ENCODE results near the gene NOX4.

The NOX4 gene

GRCh38 chr11:89447845-89448244 is 43.3 kb downstream of the NOX4 start:
- H3K4me3 ChIP-seq (replicated peaks; ENCODE audit: low read depth, low read length), result no peak overlapping the region
- no peak for DNase-seq (ENCODE audit: extremely low read depth, low read depth)
- no peak for TF ChIP-seq CTCF (IDR thresholded peaks at IDR 0.05; ENCODE audit: low read depth, low read length, missing control alignments)

- no peak for TF ChIP-seq CTCF (IDR thresholded peaks at IDR 0.05; ENCODE audit: low read depth, low read length, missing control alignments)
- no peak for DNase-seq (ENCODE audit: extremely low read depth, low read depth)
- no peak overlapping the region for H3K4me3 ChIP-seq (replicated peaks; ENCODE audit: low read depth, low read length)
These were observed 47.5 kb downstream of the NOX4 start for GRCh38 chr11:89443361-89444322.

GRCh38 chr11:89442801-89443200 is 48.4 kb downstream of the NOX4 start:
- TF ChIP-seq CTCF (IDR thresholded peaks at IDR 0.05; ENCODE audit: low read depth, low read length, missing control alignments), result no peak
- no peak for DNase-seq (ENCODE audit: extremely low read depth, low read depth)
- no peak overlapping the region for H3K4me3 ChIP-seq (replicated peaks; ENCODE audit: low read depth, low read length)

GRCh38 chr11:89441606-89442005 is 49.6 kb downstream of the NOX4 start:
- no peak for DNase-seq (ENCODE audit: extremely low read depth, low read depth)
- no peak overlapping the region for H3K4me3 ChIP-seq (replicated peaks; ENCODE audit: low read depth, low read length)
- TF ChIP-seq CTCF (IDR thresholded peaks at IDR 0.05; ENCODE audit: low read depth, low read length, missing control alignments), result no peak

GRCh38 chr11:89437317-89437716 is 53.9 kb downstream of the NOX4 start:
- no peak for DNase-seq (ENCODE audit: extremely low read depth, low read depth)

GRCh38 chr11:89436071-89436470 is 55.1 kb downstream of the NOX4 start:
- TF ChIP-seq CTCF (IDR thresholded peaks at IDR 0.05; ENCODE audit: low read depth, low read length, missing control alignments), result no peak
- DNase-seq (ENCODE audit: extremely low read depth, low read depth), result peak; percentile 3
- no peak overlapping the region for H3K4me3 ChIP-seq (replicated peaks; ENCODE audit: low read depth, low read length)

More at GRCh38 chr11:89437317-89437716, 53.9 kb downstream of the NOX4 start:
- TF ChIP-seq CTCF (IDR thresholded peaks at IDR 0.05; ENCODE audit: low read depth, low read length, missing control alignments), result no peak
- no peak overlapping the region for H3K4me3 ChIP-seq (replicated peaks; ENCODE audit: low read depth, low read length)

Data from HFF-Myc (cell line).